ENCODE results near the gene PLCB2. TPM values are rescaled to one million over a fixed set of nuclear protein-coding genes. Genes with fewer than 3 reads are reported as not detected.

The PLCB2 gene
- total RNA-seq: 0.81 and 2.2 TPM in 2 replicates

GRCh38 chr15:40307421-40308211 lies at the start of gene PLCB2:
Gene PLCB2 (minus strand): TSS chr15:40307935. CDS start chr15:40307672, 263 bp downstream.

GRCh38 chr15:40340740-40341400 lies 33.1 kb upstream of the PLCB2 start, which contains the start of gene CCDC9B:
Gene CCDC9B (minus strand): TSS chr15:40340939. CDS start chr15:40340819, 120 bp downstream.

GRCh38 chr15:40323239-40323952 lies 15.7 kb upstream of the PLCB2 start, which contains the start of gene INAFM2:
Gene INAFM2 (plus strand): TSS chr15:40323692. CDS start chr15:40324056, 364 bp downstream.

GRCh38 chr15:40282869-40283614 lies 24.7 kb downstream of the PLCB2 start, which contains the start of gene ANKRD63:
Gene ANKRD63 (minus strand): TSS chr15:40283064. CDS start chr15:40282586, 478 bp downstream.

GRCh38 chr15:40238532-40239403 lies 69.0 kb downstream of the PLCB2 start, which contains the start of gene PAK6:
Gene PAK6 (plus strand): TSS chr15:40239063. CDS start chr15:40264786, 25,723 bp downstream.

Other genes with a start within 250 kb of the PLCB2 start
- 4.1 and 51.8 TPM in 2 replicates for gene BMF, start 199.1 kb downstream of the PLCB2 start, total RNA-seq
- gene BUB1B, start 146.9 kb downstream of the PLCB2 start, total RNA-seq: 3.9 and 73.0 TPM in 2 replicates
- gene PAK6, start 68.9 kb downstream of the PLCB2 start, total RNA-seq: 1.1 and 9.0 TPM in 2 replicates
- not detected in 2 replicates for gene ANKRD63, start 24.9 kb downstream of the PLCB2 start, total RNA-seq
- gene INAFM2, start 15.8 kb upstream of the PLCB2 start, total RNA-seq: 5.5 and 13.1 TPM in 2 replicates
- 7.0 and 13.4 TPM in 2 replicates for gene CCDC9B, start 33.0 kb upstream of the PLCB2 start, total RNA-seq
- gene PHGR1, start 43.1 kb upstream of the PLCB2 start, total RNA-seq: not detected in 2 replicates
- 0.33 and 0.38 TPM in 2 replicates for gene DISP2, start 50.3 kb upstream of the PLCB2 start, total RNA-seq
- 10.0 and 94.8 TPM in 2 replicates for gene KNSTRN, start 74.8 kb upstream of the PLCB2 start, total RNA-seq
- gene IVD, start 97.9 kb upstream of the PLCB2 start, total RNA-seq: 35.0 and 44.6 TPM in 2 replicates
- gene BAHD1, start 133.0 kb upstream of the PLCB2 start, total RNA-seq: 9.6 and 13.9 TPM in 2 replicates
- gene CHST14, start 163.0 kb upstream of the PLCB2 start, total RNA-seq: 23.6 and 34.0 TPM in 2 replicates